ENCODE results near the gene IRF2BPL. TPM values are rescaled to one million over a fixed set of nuclear protein-coding genes. Genes with fewer than 3 reads are reported as not detected.

The IRF2BPL gene
- total and polyA plus RNA-seq, 9 of the 15 experiments (the other 6 are each of a cell fraction or from before 2014, with no cell fraction given) = 0.52 to 21.6 (median 2.5) TPM

GRCh38 chr14:77008541-77008940 is 20.0 kb downstream of the IRF2BPL start:
- H3K27me3 ChIP-seq (ENCODE audit: control insufficient read depth in 2 of 2, insufficient read depth in 2 of 2, low read length in 2 of 2) = no peaks in the 10 kb centered on the region; a peak in 1 of 5 replicates
- FAIRE-seq (no peak), DNase-seq (ENCODE audit: extremely low read depth in 1 of 4, low spot score in 3 of 4) (no peak), ATAC-seq (no peak)
- no peak overlapping the region for H3K4me2 ChIP-seq (ENCODE audit: insufficient read depth, low read length)
- no peak overlapping the region for H2AFZ ChIP-seq (ENCODE audit: low read depth, low read length)
- H3K4me1 ChIP-seq (replicated peaks in 1 of 2; ENCODE audit: control insufficient read depth in 2 of 2, insufficient read depth in 2 of 2, low read length in 2 of 2) = peaks cover 0 to 7% of the 10 kb centered on the region in 2 experiments; a peak in 2 of 5 replicates
- no peaks in the 10 kb centered on the region for H3K9me1 ChIP-seq (ENCODE audit: control insufficient read depth, insufficient read depth, low read length)
- H3K9me3 ChIP-seq (replicated peaks; ENCODE audit: control insufficient read depth, insufficient read depth, low read depth, low read length) = no peaks in the 10 kb centered on the region
- H3K79me2 ChIP-seq (ENCODE audit: control insufficient read depth, insufficient read depth, low read length) = no peaks in the 10 kb centered on the region
- 17% methylated on average over 4 of the region's 4 CpGs for WGBS (ENCODE audit: insufficient coverage, low coverage, missing lambda C conversion rate)
- POLR2A ChIA-PET = interaction anchor here (0.6 to 1.1 kb wide), 3 partner anchors 20 to 52 kb away, joined by 3 to 4 read pairs (median 4); partner anchors contain the start of gene IRF2BPL
- TF ChIP-seq EP300 (IDR thresholded peaks at IDR 0.05; ENCODE audit: low read length) (no peak), BCLAF1 (IDR thresholded peaks at IDR 0.05; ENCODE audit: borderline replicate concordance in 1 of 2, control insufficient read depth in 1 of 2, low read depth in 2 of 2, low read length in 1 of 2) (no peak), ZNF79 (CRISPR knock-in tag; IDR thresholded peaks at IDR 0.05; ENCODE audit: low read depth) (no peak), ETV1 (tag; conservative IDR thresholded peaks at IDR 0.05; ENCODE audit: low read depth) (no peak), ZNF12 (CRISPR knock-in tag; IDR thresholded peaks at IDR 0.05) (no peak), ZBTB40 (IDR thresholded peaks at IDR 0.05) (no peak), ZBTB40 (CRISPR knock-in tag; IDR thresholded peaks at IDR 0.05) (no peak)
- BruUV-seq (replicated peaks) = no TSS peak
- H4K20me1 ChIP-seq (replicated peaks; ENCODE audit: control insufficient read depth, insufficient read depth, low read length) = no peaks in the 10 kb centered on the region
- no peak overlapping the region for H3K4me3 ChIP-seq
- CTCF ChIA-PET (ENCODE audit: low intra/inter-chr PET ratio) = no interaction called here
- H3K9ac ChIP-seq (ENCODE audit: insufficient read depth in 1 of 2, low read depth in 2 of 2, low read length in 2 of 2) = no peak overlapping the region
- in situ Hi-C loops (cut with MboI) = no loop called here
- H3K36me3 ChIP-seq (ENCODE audit: control insufficient read depth, insufficient read depth, low read length) = no peaks in the 10 kb centered on the region
- intact Hi-C loops (cut with micrococcal nuclease) = no loop called here
- H3K27ac ChIP-seq (ENCODE audit: extremely low read depth, low read depth, low read length) = no peak overlapping the region

Data from K562 (cell line).